GM19397 (cell line): ENCODE data around the gene GIMAP4.
"Not testable (repeated sequence)": the region's sequence is repeated elsewhere in the genome, so short reads cannot be mapped to it uniquely, and the experiment has no call there.

Experiments used
- ATAC-seq: cut with Tn5 transposase; IDR thresholded peaks from one replicate; pipeline ENCODE4 v1.9.1; 2021; ENCODE audit warnings: mild to moderate bottlenecking, moderate library complexity; ENCODE audit not compliant: unreplicated experiment

GIMAP4 gene

GRCh38 chr7:150579979-150580637, 12.9 kb downstream of the GIMAP4 start:
- ATAC-seq, result not testable (repeated sequence)

GRCh38 chr7:150580638-150581394, 13.6 kb downstream of the GIMAP4 start:
- ATAC-seq, result no peak

GRCh38 chr7:150585199-150585598, 18.0 kb downstream of the GIMAP4 start:
- no peak for ATAC-seq

- ATAC-seq, result no peak
Measured at GRCh38 chr7:150586068-150586784, 19.0 kb downstream of the GIMAP4 start.

GRCh38 chr7:150586785-150587152, 19.6 kb downstream of the GIMAP4 start:
- no peak for ATAC-seq

- no peak for ATAC-seq
Measured at GRCh38 chr7:150587551-150587950, 20.4 kb downstream of the GIMAP4 start.

- no peak for ATAC-seq
Measured at GRCh38 chr7:150594805-150595204, 27.6 kb downstream of the GIMAP4 start.

- ATAC-seq, result no peak
Measured at GRCh38 chr7:150595361-150595760, 28.2 kb downstream of the GIMAP4 start.

GRCh38 chr7:150603600-150603999, 36.4 kb downstream of the GIMAP4 start:
- not testable (repeated sequence) for ATAC-seq

- no peak for ATAC-seq
Measured at GRCh38 chr7:150610233-150610632, 43.0 kb downstream of the GIMAP4 start.

GRCh38 chr7:150612925-150613324, 45.7 kb downstream of the GIMAP4 start:
- no peak for ATAC-seq

GRCh38 chr7:150613880-150614279, 46.7 kb downstream of the GIMAP4 start:
- no peak for ATAC-seq

GRCh38 chr7:150614426-150614825, 47.2 kb downstream of the GIMAP4 start:
- not testable (repeated sequence) for ATAC-seq

GRCh38 chr7:150615221-150615755, 48.1 kb downstream of the GIMAP4 start:
- not testable (repeated sequence) for ATAC-seq

GRCh38 chr7:150620061-150620460, 52.9 kb downstream of the GIMAP4 start:
- ATAC-seq, result no peak

- peak; percentile 35 for ATAC-seq
Measured at GRCh38 chr7:150620617-150621371, 53.6 kb downstream of the GIMAP4 start.

GRCh38 chr7:150621376-150621775, 54.2 kb downstream of the GIMAP4 start:
- peak; percentile 55 for ATAC-seq
